OCI-LY3 (cell line): Measurements from ENCODE around the gene OPHN1.

Source experiments
- CTCF ChIP-seq: fragments of 200-600, 300-600 bp; sonication (generic); IDR thresholded peaks from 2 replicates; pipeline ENCODE4 v1.5.1; 2014; ENCODE audit warnings: antibody characterized with exemption, low read length, low read depth
- EZH2phosphoT487 ChIP-seq: fragments of 200-600 bp; shearing (Covaris generic); IDR thresholded peaks from 2 replicates; pipeline ENCODE4 v1.6.1; 2018; ENCODE audit warnings: antibody characterized with exemption, mixed run types, low read depth

- TF ChIP-seq CTCF = no peak
- TF ChIP-seq EZH2phosphoT487 = no peak
Observed at GRCh38 chrX:68273887-68274286, 159.4 kb downstream of the OPHN1 start.
